Stimulated activated CD8-positive, alpha-beta memory T cell treated with anti-CD3 and anti-CD28 coated beads, Interleukin-2, amount 100 ng/mL, for 48 hours (primary cell): Measurements from ENCODE around the gene MAP3K6.
"Not testable (repeated sequence)": the region's sequence is repeated elsewhere in the genome, so short reads cannot be mapped to it uniquely, and the experiment has no call there.

Source experiments
- DNase-seq, 2 donors: peaks; one replicate each; pipeline ENCODE4 v3.0.0-alpha.2; 2020; ENCODE audit warnings: low read depth in 2 of 2

MAP3K6 gene

GRCh38 chr1:27366411-27367159, at the start of gene MAP3K6:
Gene MAP3K6 (minus strand): TSS chr1:27366961. CDS start chr1:27366597, 364 bp downstream.
- DNase-seq, result peak in 1 of 2 donors; percentile 33

GRCh38 chr1:27414091-27414490, 47.3 kb upstream of the MAP3K6 start:
- DNase-seq, result no peak

DNA sequence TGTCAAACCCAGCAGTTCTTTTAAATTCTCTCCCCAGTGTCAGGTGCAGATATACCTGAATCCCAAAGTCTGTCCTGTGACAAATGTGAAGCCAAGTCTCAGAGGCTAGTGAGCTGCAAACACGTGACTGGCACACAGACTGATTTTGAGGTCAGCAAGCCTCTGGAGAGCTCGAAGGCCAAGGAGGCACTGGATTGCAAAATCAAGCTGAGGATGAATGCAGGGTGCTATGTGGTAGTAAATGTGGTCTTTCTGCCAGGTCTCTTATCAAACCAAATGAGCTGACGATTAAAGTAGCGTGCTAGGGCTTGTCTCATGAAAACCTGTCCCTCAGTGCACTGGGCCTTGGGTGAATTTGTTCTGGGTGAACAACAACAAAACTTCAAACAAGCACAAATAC, 46.2 kb upstream of the MAP3K6 start:
- no peak for DNase-seq

DNA sequence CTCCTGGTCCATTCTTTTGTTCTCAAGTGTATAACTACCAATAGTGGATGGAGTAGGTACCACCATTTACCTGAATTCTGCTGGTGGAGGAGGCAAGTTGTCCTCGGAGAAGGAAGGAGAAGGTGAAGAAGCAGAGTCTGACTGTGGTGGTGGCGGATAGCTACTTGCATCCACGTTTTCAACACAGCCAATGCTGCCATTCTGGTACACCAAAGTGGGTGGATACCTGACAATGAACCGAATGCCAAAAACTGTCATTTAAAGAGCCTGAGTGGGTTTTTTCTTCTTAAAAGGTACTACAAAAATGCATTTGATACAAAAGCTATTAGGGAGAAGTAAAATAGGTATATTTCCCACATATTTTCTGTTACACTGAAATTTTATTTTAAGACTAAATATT, 45.7 kb upstream of the MAP3K6 start:
- DNase-seq, result no peak

DNA sequence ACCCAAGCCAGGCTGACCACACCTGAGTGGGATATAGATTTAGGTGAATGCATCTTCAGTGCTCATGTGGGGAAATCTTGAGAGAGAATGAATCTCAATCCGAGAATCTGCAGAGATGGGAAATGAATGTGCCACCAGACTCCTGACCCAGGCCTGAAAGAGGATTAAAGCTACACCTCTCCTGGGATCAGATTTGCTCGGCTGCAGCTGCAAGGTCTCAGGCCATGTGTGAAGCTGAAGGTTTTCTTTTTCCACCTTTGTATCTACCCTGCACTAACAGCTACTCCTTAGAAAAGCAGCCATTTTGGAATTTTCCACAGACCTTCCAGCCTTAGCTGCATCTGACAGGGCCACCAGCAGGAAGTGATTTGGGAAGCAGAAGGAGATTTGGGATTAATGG, 43.9 kb upstream of the MAP3K6 start:
- DNase-seq, result no peak

DNA sequence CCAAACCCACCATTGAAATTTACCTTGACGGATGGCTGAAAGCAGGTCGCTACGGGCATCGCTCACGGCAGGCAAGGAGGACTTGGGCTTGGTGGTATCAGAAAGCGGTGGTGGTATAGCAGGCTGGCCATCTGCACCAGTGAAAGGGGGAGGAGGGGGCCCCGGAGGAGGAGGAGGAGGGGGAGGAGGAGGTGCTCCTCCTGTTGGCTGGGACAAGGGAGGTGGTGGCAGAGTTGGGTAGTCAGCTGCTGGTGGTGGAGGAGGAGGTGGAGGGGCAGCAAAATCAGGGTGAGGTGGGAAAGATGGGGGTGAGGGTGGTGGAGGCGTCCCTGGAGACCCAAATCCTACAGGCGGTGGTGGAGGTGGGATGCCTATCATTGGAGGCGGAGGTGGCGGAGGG, 42.9 kb upstream of the MAP3K6 start:
- no peak for DNase-seq

DNA sequence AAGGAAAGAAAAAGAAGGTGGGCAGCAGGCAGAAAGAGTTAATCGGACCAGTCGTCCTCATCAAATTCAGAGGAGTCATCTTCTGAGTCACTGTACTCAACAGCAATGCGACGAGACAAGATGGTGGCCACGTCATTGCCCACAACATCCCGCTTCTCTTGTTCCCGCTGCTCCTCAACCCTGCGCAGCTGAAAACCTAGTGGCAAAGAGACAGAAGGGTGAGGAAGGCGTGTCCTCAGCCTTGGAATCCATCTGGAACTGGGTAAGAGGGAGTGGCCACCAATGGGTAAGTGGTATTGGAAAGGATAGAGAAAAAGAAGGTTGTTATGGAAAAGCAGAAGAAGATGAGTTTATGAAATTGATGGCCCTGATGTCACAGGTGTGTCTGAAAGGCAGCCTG, 41.4 kb upstream of the MAP3K6 start:
- no peak for DNase-seq

DNA sequence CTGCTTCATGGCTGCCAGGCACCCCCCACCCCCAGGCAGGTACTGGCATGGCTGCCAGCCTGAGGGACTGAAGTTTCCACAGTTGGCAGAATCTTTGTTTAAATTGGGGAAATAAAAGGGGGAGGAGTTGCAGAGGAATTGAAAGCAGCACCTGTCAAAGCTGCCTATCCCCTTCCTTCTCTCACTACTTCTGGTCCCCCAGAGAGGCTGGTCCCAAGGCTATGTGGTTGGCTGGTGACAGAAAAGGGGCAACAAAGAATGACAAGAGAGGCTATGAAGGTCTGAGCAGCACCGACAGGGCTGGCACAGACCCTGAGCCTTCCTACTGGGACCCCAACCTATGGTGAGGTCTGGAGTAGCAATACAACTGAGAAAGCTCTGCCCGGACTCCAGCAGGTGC, 40.0 kb upstream of the MAP3K6 start:
- not testable (repeated sequence) for DNase-seq

- DNase-seq, result no peak
Observed at GRCh38 chr1:27406362-27406680, 39.6 kb upstream of the MAP3K6 start.

GRCh38 chr1:27405598-27406361, 39.0 kb upstream of the MAP3K6 start:
- DNase-seq, result not testable (repeated sequence)

DNA sequence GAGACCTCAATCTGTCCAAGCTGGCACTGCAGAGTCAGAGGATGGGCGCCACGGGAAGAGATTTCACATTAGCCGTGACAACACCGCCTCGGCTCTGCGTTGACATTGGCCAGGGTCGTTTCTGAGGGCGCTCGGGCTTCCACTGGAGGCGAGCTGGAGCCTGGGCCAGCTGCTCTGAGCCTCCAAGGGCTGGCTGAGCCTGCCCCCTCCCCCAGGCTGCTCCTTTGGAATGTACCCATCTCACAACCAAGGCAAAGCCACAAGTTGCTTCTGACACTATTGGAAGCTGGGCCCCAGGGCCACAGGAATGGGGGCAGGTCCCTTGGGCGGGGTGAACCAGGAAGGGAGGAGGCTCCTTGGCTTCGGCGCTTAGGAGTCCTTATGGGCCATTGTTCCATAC, 38.3 kb upstream of the MAP3K6 start:
- no peak for DNase-seq

- no peak for DNase-seq
Observed at GRCh38 chr1:27403931-27404330, 37.2 kb upstream of the MAP3K6 start.

- peak in 1 of 2 donors; percentile 23 for DNase-seq
Observed at GRCh38 chr1:27403065-27403726, 36.4 kb upstream of the MAP3K6 start.

GRCh38 chr1:27402349-27402754, 35.6 kb upstream of the MAP3K6 start:
- DNase-seq, result no peak

GRCh38 chr1:27400963-27401341, 34.2 kb upstream of the MAP3K6 start:
- no peak for DNase-seq

DNA sequence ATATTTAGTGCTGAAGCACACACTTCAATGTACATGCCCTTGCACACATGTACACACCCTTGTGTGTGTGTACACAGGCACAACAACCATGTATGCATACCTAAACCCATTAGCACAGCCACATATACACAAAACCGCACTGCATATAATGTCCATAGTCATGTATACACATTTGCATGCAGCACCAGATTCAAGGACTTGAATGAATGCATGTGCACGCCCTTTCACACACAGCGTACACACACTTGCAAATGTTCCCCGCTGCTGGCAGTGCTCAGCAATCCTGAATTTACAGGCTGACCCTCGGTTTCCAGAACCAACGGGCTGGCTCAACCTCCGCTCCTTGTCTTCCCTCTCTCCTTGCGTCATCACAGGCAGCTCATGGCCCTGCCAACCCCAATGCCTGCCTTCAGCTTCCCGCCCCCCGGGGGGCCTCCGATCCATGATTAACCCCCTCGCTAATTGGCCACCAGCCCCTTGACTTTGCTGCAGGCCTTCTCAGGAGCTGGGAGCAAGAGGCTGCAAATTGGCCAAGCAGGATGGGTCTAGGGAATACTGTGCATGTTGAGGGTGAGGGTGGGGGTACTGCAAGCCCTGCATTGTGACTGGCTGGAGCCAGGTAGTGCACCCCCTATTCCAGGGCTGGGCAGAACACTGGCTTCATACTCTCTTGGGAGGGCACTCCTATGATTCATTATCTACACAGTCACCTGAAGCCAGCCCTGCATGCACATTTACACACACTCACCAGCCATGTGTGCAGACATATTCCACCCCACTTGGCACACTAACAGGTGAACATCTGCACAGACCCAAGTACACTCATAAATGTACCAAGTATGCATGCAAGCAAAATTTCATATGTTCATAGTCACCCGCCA, 33.6 kb upstream of the MAP3K6 start:
- no peak for DNase-seq

DNA sequence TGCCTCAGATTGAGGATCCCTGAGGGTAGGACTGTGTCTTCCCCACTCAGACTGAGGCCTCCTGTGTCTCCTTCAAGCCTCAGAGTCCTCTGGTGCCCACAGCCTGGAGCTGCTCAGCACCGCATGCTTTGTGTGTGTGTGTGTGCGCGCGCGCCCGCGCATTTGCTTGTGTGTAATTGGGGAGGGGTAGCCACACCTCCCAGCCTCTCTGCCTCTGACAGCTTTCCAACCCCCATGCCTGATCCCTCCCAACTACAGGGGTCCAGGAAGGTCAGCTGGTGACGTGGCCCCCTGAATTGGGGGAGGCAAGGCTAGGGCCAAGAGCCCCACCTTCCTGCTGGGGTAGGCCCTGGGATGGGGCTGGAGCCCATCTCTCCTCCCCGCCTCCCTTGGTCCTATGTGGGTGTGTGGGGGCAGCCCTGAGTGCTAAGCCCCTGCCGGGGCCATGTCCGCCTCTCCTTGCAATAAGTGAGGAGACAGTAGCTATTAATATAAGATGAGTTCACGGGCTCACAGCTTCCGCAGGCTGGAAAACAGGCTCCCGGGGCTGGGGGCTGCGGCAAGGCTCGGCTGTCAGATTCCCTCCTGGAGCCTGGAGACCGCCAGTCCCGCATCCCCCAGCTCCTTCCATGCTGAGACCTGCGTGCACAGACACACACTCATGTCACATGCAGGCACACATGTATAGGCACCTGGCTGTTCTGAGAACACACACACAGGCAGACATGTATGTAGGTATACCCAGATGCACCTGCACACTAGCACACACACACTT, 32.7 kb upstream of the MAP3K6 start:
- no peak for DNase-seq

DNA sequence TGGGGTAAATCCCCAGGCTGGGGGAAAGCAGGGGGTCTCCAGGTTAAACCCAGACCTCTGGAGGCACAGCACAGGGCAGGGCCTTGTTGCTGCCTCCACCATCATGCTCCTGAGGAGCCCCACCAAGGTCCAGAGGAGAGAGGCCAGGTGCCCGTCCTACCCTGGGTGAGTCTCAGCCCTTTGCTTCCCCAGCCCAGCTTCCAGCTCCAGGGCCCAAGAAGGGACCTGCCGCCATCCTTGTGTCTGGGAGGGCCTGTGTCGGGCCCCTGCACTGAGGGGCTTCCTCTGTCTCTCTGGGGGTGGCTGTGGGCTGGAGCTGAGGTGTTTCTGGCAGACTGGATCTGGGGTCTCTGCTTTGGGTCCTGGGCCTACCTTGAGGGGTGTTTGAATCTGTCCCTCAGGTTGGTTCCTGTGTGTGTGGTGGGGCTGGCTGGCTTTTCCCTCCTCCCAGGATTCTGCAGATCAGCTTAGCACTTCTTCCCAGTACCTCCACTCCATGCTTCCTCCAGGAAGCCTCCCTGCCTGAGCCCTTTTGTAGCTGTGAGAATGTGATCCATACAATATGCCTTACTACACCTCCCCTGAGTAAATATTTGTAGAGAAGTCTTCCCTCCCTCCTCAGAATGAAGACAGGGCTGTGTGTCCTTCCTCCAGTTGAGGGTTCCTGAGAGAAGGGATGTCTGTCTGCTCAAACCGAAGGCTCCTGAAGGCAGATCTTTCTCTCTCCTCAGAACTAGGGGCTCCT, 31.8 kb upstream of the MAP3K6 start:
- no peak for DNase-seq

- no peak for DNase-seq
Observed at GRCh38 chr1:27397749-27398148, 31.0 kb upstream of the MAP3K6 start.

- DNase-seq, result no peak
Observed at GRCh38 chr1:27397110-27397509, 30.3 kb upstream of the MAP3K6 start.
